ENCODE results near the gene RPF1. TPM values are rescaled to one million over a fixed set of nuclear protein-coding genes. Genes with fewer than 3 reads are reported as not detected.

The RPF1 gene
- total RNA-seq, 2 donors from 2014 or later: 17.9 to 26.7 TPM

GRCh38 chr1:84492726-84493125 is 13.7 kb downstream of the RPF1 start:
- Histone ChIP-seq H3K27me3 (no peaks in the 10 kb centered on the region), H3K36me3 (replicated peaks in 1 of 2; ENCODE audit: insufficient read depth in 1 of 2, low read depth in 2 of 2) (peaks cover 0 to 22% of the 10 kb centered on the region in 2 donors), H3K27ac (no peak overlapping the region), H3K4me1 (peaks cover 1% of the 10 kb centered on the region), H3K4me3 (no peak overlapping the region), H3K9me3 (no peaks in the 10 kb centered on the region)
- ATAC-seq (no peak), DNase-seq (no peak)
- TF ChIP-seq POLR2A (IDR thresholded peaks at IDR 0.05): no peak
- WGBS, 2 donors: 58 to 67% methylated on average over 1 of the region's 1 CpG
- intact Hi-C loops (cut with DNase I): no loop called here

GRCh38 chr1:84493747-84494146 is 14.7 kb downstream of the RPF1 start:
- H3K4me1 ChIP-seq: peaks cover 7% of the 10 kb centered on the region
- H3K36me3 ChIP-seq (replicated peaks in 1 of 2; ENCODE audit: insufficient read depth in 1 of 2, low read depth in 2 of 2): peaks cover 0 to 29% of the 10 kb centered on the region in 2 donors
- H3K9me3 ChIP-seq: no peaks in the 10 kb centered on the region
- DNase-seq (no peak), ATAC-seq (no peak)
- WGBS, 2 donors: 47 to 56% methylated on average over 1 of the region's 1 CpG
- no peak overlapping the region for H3K27ac ChIP-seq
- TF ChIP-seq POLR2A (IDR thresholded peaks at IDR 0.05) (no peak), CTCF (IDR thresholded peaks at IDR 0.05) (no peak)
- intact Hi-C loops (cut with DNase I): no loop called here
- no peaks in the 10 kb centered on the region for H3K27me3 ChIP-seq
- no peak overlapping the region for H3K4me3 ChIP-seq

- Histone ChIP-seq H3K27ac (no peak overlapping the region), H3K27me3 (no peaks in the 10 kb centered on the region), H3K4me3 (no peak overlapping the region), H3K4me1 (peaks cover 17% of the 10 kb centered on the region), H3K9me3 (no peaks in the 10 kb centered on the region), H3K36me3 (replicated peaks in 1 of 2; ENCODE audit: insufficient read depth in 1 of 2, low read depth in 2 of 2) (peaks cover 0 to 19% of the 10 kb centered on the region in 2 donors)
- intact Hi-C loops (cut with DNase I): no loop called here
- DNase-seq (no peak), ATAC-seq (no peak)
- WGBS, 2 donors: 79 to 83% methylated on average over 3 of the region's 3 CpGs
- TF ChIP-seq CTCF (IDR thresholded peaks at IDR 0.05): no peak
- TF ChIP-seq POLR2A (IDR thresholded peaks at IDR 0.05): no peak
Measured at GRCh38 chr1:84496498-84496897, 17.4 kb downstream of the RPF1 start.

- no peak overlapping the region for H3K27ac ChIP-seq
- TF ChIP-seq CTCF (IDR thresholded peaks at IDR 0.05): no peak
- no peak for TF ChIP-seq POLR2A (IDR thresholded peaks at IDR 0.05)
- H3K27me3 ChIP-seq: no peaks in the 10 kb centered on the region
- H3K4me3 ChIP-seq: no peak overlapping the region
- H3K36me3 ChIP-seq (replicated peaks in 1 of 2; ENCODE audit: insufficient read depth in 1 of 2, low read depth in 2 of 2): peaks cover 0 to 17% of the 10 kb centered on the region in 2 donors
- no peaks in the 10 kb centered on the region for H3K9me3 ChIP-seq
- DNase-seq: no peak
- WGBS, 2 donors: 45 to 51% methylated on average over 2 of the region's 2 CpGs
- no peak for ATAC-seq
- H3K4me1 ChIP-seq: peaks cover 26% of the 10 kb centered on the region
- intact Hi-C loops (cut with DNase I): no loop called here
Measured at GRCh38 chr1:84497631-84498275, 18.7 kb downstream of the RPF1 start.

- intact Hi-C loops (cut with DNase I): no loop called here
- DNase-seq: no peak
Measured at GRCh38 chr1:84502927-84503326, 23.9 kb downstream of the RPF1 start.

More at GRCh38 chr1:84502927-84503326, 23.9 kb downstream of the RPF1 start:
- Histone ChIP-seq H3K27me3 (no peaks in the 10 kb centered on the region), H3K36me3 (replicated peaks in 1 of 2; ENCODE audit: insufficient read depth in 1 of 2, low read depth in 2 of 2) (peaks cover 0 to 6% of the 10 kb centered on the region in 2 donors), H3K4me1 (peaks cover 47% of the 10 kb centered on the region), H3K27ac (no peak overlapping the region), H3K4me3 (no peak overlapping the region), H3K9me3 (no peaks in the 10 kb centered on the region)
- WGBS, 2 donors: 35 to 37% methylated on average over 5 of the region's 5 CpGs
- TF ChIP-seq CTCF (IDR thresholded peaks at IDR 0.05) (no peak), POLR2A (IDR thresholded peaks at IDR 0.05) (no peak)
- no peak for ATAC-seq

Measured in body of pancreas (tissue), 4 donors.